ENCODE data around the gene KLC4. TPM values are rescaled to one million over a fixed set of nuclear protein-coding genes. Genes with fewer than 3 reads are reported as not detected.

The KLC4 gene
- total RNA-seq, 1 experiment from 2014 or later: 50.7 TPM

- CTCF ChIA-PET: interaction anchor here (0.6 to 2.5 kb wide), 5 partner anchors 16 to 68 kb away, joined by 3 to 7 read pairs (median 4); partner anchors contain the start of genes KLC4 and MRPL2
- TF ChIP-seq CTCF (IDR thresholded peaks at IDR 0.05; ENCODE audit: unreplicated experiment): no peak
- Mint-ChIP-seq H3K9me3 (ENCODE audit: low read depth, unreplicated experiment) (no peaks in the 10 kb centered on the region), H3K4me1 (ENCODE audit: low read depth, unreplicated experiment) (peaks cover 14% of the 10 kb centered on the region), H3K36me3 (ENCODE audit: insufficient read depth, unreplicated experiment) (peaks cover 14% of the 10 kb centered on the region), H3K27me3 (ENCODE audit: unreplicated experiment) (no peaks in the 10 kb centered on the region), H3K27ac (ENCODE audit: unreplicated experiment) (no peak within 1 kb of the TSS), H3K4me3 (ENCODE audit: low read depth, unreplicated experiment) (peak within 1 kb of the TSS; percentile 86)
- DNase-seq: peak; percentile 76
- intact Hi-C loops (cut with micrococcal nuclease; ENCODE audit: unreplicated experiment): no loop called here
- BruUV-seq (replicated peaks): no TSS peak
These were observed 16.4 kb downstream of the KLC4 start, which contains the start of gene PTK7 for GRCh38 chr6:43075670-43076463. TSS of gene PTK7 (plus strand) at chr6:43076314. CDS start at chr6:43076489, 175 bp downstream.

GRCh38 chr6:43076464-43077332 is 17.3 kb downstream of the KLC4 start:
- Mint-ChIP-seq H3K4me1 (ENCODE audit: low read depth, unreplicated experiment) (peaks cover 14% of the 10 kb centered on the region), H3K36me3 (ENCODE audit: insufficient read depth, unreplicated experiment) (peaks cover 17% of the 10 kb centered on the region), H3K4me3 (ENCODE audit: low read depth, unreplicated experiment) (peak overlapping the region; percentile 86), H3K9me3 (ENCODE audit: low read depth, unreplicated experiment) (no peaks in the 10 kb centered on the region), H3K27me3 (ENCODE audit: unreplicated experiment) (no peaks in the 10 kb centered on the region), H3K27ac (ENCODE audit: unreplicated experiment) (no peak overlapping the region)
- BruUV-seq (replicated peaks): no TSS peak
- no peak for TF ChIP-seq CTCF (IDR thresholded peaks at IDR 0.05; ENCODE audit: unreplicated experiment)
- CTCF ChIA-PET: interaction anchor here (0.6 to 2.5 kb wide), 4 partner anchors 20 to 67 kb away, joined by 3 to 7 read pairs (median 6); no protein-coding TSS in a partner anchor
- intact Hi-C loops (cut with micrococcal nuclease; ENCODE audit: unreplicated experiment): no loop called here
- peak; percentile 47 for DNase-seq

GRCh38 chr6:43077333-43077809 is 17.9 kb downstream of the KLC4 start:
- no peak for DNase-seq
- Mint-ChIP-seq H3K27me3 (ENCODE audit: unreplicated experiment) (no peaks in the 10 kb centered on the region), H3K36me3 (ENCODE audit: insufficient read depth, unreplicated experiment) (peaks cover 17% of the 10 kb centered on the region), H3K4me3 (ENCODE audit: low read depth, unreplicated experiment) (peak overlapping the region; percentile 86), H3K27ac (ENCODE audit: unreplicated experiment) (no peak overlapping the region), H3K9me3 (ENCODE audit: low read depth, unreplicated experiment) (no peaks in the 10 kb centered on the region), H3K4me1 (ENCODE audit: low read depth, unreplicated experiment) (peaks cover 14% of the 10 kb centered on the region)
- no TSS peak for BruUV-seq (replicated peaks)
- TF ChIP-seq CTCF (IDR thresholded peaks at IDR 0.05; ENCODE audit: unreplicated experiment): no peak
- intact Hi-C loops (cut with micrococcal nuclease; ENCODE audit: unreplicated experiment): no loop called here
- CTCF ChIA-PET: interaction anchor here (2.5 kb wide), 1 partner anchor 53 kb away, joined by 7 read pairs; no protein-coding TSS in a partner anchor

- DNase-seq: no peak
- intact Hi-C loops (cut with micrococcal nuclease; ENCODE audit: unreplicated experiment): no loop called here
- CTCF ChIA-PET: interaction anchor here (2.5 kb wide), 1 partner anchor 52 kb away, joined by 7 read pairs; no protein-coding TSS in a partner anchor
These were observed 18.6 kb downstream of the KLC4 start for GRCh38 chr6:43077981-43078511.

More at GRCh38 chr6:43077981-43078511, 18.6 kb downstream of the KLC4 start:
- H3K36me3 Mint-ChIP-seq (ENCODE audit: insufficient read depth, unreplicated experiment): peaks cover 17% of the 10 kb centered on the region
- peaks cover 14% of the 10 kb centered on the region for H3K4me1 Mint-ChIP-seq (ENCODE audit: low read depth, unreplicated experiment)
- no peak for TF ChIP-seq CTCF (IDR thresholded peaks at IDR 0.05; ENCODE audit: unreplicated experiment)
- BruUV-seq (replicated peaks): no TSS peak
- H3K9me3 Mint-ChIP-seq (ENCODE audit: low read depth, unreplicated experiment): no peaks in the 10 kb centered on the region
- H3K27ac Mint-ChIP-seq (ENCODE audit: unreplicated experiment): no peak overlapping the region
- no peaks in the 10 kb centered on the region for H3K27me3 Mint-ChIP-seq (ENCODE audit: unreplicated experiment)
- peak overlapping the region; percentile 86 for H3K4me3 Mint-ChIP-seq (ENCODE audit: low read depth, unreplicated experiment)

Data from Calu3 (cell line).